HG03442 (cell line): ENCODE measurements around the gene NF2.
"Not testable (repeated sequence)": the region's sequence is repeated elsewhere in the genome, so short reads cannot be mapped to it uniquely, and the experiment has no call there.

ENCODE experiments used
- ATAC-seq: cut with Tn5 transposase; IDR thresholded peaks from one replicate; pipeline ENCODE4 v1.9.1; 2021; ENCODE audit warnings: mild to moderate bottlenecking, moderate library complexity; ENCODE audit not compliant: unreplicated experiment

The NF2 gene

DNA sequence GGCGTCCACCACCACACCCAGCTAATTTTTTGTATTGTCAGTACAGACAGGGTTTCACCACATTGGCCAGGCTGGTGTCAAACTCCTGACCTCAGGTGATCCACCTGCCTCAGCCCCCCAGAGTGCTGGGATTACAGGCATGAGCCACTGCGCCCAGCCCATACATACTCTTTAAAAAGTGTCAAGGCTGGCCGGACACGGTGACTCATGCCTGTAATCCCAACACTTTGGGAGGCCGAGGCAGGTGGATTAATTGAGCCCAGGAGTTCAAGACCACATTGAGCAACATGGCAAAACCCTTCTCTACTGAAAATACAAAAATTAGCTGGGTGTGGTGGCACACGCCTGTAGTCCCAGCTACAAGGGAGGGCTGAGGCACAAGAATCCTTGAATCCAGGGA lies 9.0 kb upstream of the NF2 start:
- ATAC-seq, result not testable (repeated sequence)

DNA sequence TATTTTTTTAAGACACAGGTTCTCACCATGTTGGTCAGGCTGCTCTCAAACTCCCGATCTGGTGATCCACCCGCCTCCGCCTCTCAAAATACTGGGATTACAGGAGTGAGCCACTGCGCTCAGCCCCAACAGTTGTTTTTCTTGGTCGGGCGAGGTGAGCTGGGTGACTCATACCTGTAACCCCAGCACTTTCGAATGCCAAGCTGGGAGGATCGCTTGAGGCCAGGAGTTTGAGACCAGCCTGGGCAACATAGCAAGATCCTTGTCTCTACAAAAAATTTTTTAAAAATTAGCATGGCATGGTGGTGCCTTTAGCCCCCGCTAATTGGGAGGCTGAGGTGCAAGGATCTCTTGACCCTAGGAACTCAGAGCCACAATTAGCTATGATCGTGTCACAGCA lies 7.0 kb upstream of the NF2 start:
- no peak for ATAC-seq

DNA sequence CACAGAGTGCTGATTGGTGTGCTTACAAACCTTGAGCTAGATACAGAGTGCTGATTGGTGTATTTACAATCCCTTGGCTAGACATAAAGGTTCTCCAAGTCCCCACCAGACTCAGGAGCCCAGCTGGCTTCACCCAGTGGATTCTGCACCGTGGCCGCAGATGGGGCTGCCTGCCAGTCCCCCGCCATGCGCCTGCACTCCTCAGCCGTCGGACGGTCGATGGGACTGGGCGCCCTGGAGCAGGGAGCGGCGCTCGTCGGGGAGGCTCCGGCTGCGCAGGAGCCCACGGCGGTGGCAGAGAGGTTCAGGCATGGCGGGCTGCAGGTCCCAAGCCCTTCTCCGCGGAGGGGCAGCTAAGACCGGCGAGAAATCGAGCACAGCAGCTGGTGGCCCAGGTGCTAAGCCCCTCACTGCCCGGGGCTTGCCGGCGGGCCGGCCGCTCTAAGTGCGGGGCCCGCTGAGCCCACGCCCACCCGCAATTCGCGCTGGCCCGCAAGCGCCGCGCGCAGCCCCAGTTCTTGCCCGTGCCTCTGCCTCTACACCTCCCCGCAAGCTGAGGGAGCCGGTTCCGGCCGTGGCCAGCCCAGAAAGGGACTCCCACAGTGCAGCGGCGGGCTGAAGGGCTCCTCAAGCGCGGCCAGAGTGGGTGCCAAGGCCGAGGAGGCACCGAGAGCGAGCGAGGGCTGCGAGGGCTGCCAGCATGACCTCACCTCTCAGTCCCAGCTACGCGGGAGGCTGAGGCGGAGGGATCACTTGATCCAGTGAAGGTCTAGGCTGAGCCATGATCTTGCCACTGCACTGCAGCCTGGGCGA lies 5.4 kb upstream of the NF2 start:
- not testable (repeated sequence) for ATAC-seq

DNA sequence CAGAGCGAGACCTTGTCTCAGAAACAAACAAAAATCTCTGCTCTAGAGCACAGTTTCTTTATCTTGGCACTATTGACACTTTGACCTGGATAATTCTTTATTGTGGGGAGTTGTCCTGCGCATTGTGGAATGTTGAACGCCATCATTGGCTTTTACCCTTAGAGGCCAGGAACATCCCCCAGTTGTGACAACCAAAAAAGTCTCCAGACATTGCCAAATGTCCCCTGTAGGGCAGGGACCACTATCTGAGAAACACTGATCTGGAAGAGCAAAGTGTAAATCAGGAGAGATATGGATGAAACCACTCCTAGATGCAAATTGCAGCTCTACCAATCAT lies 4.8 kb upstream of the NF2 start:
- no peak for ATAC-seq

DNA sequence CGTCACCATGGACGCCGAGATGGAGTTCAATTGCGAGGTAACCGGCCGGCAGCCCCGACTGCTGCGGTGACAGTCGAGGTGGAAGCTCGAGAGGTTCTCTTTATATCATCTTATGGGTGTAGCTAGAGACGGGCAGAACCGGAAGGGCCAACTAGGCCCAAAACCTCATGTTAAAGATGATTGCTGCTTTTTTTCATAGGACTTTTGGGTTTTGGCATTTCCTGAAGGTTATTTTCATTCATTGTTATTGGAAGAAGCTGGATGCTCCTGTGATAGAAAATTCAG lies 585 bp downstream of the NF2 start:
- no peak for ATAC-seq

DNA sequence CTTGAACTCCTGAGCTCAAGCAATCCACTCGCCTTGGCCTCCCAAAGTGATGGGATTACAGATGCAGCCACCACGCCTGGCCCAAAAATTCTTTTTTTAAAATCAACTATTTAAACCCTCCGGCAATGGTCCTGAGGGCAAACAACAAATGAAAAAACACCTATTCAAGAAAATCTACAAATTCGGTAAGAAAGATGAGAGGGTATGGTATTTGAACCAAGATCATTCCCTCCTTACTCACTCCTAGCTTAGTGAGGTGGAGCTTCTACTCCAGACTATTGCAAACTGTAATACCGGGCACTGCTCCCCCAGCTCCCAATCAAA lies 2.1 kb downstream of the NF2 start:
- no peak for ATAC-seq

DNA sequence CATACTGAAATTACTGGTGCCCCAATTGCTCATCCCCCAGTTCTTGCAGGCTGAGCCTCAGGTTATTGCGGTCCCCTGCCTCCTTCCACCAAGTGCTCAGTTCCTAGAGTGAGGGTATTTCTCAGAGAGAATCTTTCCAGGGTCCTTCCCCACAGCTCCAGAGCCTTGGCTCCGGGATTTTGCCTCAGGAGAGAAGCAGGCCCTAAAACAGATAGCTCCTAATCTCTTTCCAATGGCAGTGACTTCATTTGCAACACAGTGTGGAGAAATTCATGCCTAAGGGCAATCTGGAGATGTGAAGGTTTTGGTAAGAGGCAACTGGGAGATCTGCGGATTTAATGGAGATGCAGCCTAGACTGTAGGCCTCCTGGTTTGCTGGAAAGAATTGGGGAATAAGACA lies 2.9 kb downstream of the NF2 start:
- no peak for ATAC-seq

DNA sequence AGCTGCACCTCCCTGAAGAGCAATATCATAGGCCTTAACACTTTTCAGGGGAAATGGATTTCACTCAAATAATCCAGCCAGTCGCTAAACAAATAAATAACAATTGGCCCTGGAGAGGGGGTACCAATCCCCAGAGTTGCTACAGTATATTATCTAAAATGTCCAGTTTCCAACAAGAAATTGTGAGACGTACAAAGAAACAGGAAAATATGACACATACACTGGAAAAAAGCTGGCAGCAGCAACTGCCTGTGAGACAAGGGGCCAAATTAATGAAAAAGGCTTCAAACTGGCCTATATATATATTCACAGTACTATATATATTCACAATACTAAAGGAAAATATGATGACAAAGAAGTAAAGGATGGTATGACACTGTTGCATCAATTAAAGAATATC lies 4.0 kb downstream of the NF2 start:
- no peak for ATAC-seq

DNA sequence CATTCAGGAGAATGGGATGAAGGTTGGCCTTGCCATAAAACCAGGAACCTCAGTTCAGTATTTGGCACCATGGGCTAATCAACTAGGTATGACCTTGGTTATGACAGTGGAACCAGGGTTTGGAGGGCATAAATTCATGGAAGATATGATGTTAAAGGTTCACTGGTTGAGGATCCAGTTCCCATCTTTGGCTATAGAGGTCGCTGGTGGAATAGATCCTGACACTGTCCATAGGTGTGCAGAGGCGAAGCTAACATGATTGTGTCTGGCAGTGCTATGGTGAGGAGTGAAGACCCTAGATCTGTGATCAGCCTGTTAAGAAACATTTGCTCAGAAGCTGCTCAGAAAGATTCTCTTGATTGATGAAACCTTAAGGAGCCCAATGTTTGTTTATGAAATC lies 5.7 kb downstream of the NF2 start:
- ATAC-seq, result no peak

DNA sequence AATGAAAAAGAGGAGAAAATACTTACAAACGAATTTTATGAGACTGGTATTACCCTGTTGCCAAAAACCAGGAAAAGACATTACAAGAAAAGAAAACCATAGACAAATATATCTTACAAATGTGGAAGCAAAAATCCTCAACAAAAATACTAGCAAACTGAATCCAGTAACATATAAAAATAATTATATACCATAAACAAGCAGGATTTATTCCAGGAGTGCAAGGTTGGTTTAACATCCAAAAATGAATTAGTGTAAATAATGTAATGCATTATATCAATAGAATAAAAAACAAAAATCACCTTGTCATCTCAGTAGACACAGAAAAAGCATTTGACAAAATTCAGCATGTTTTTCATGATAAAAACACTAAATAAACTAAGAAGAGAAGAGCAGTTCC lies 7.3 kb downstream of the NF2 start:
- no peak for ATAC-seq

DNA sequence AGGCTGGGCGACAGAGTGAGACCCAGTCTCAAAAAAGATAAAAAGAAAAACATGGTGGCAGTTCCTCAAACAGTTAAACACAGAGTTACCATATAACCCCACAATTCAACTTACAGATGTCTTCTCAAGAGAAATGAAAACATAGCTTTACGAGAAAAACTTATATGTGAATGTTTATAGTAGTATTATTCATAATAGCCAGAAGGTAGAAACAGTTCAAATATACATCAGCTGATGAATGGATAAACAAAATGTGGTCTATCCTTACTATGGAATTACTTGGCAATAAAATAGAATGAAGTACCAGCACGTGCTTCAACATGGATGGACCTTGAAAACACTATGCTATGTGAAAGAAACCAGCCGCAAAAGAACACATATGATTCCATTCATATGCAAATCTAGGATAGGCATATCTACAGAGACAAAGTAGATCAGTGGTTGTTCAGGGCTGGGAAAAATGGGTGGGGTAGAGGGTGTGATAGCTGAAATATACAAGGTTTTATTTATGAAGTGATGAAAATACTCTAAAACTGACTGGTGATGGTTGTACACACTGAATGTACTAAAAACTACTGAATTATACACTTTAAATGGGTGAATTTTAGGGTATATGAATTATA lies 12.4 kb downstream of the NF2 start:
- ATAC-seq, result no peak

DNA sequence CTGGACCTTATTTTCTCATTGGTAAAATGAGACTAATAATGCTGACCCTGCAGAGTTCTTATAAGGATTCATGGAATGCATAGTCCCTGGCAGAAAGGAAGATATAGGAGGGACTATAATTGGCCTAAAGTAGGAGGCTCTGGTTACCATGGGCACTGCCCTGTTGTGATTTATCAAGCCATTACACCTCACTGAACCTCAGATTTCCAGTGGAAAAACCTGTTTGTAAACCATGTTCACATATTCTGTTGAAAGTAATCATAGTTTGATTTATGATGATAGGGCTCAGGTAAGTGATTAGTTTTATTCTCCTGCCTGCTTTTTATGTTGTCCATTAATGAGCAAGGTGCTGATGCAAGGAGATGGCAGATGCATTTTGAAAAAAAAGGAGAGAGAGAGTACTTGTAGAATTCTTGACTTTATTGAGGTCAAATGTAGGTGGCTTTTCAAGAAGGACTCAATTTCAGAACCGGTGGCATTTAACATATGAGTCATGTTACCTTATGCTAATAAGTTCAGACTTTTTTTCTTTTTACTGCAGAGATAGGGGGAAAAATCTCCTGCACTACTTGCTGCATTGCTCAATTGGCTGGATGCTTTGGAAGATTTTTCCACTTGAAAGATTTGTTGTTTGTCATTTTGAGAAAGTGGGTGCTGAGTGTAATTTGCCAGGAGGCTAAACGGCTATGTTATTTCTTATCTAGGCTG lies 14.6 kb downstream of the NF2 start:
- no peak for ATAC-seq

DNA sequence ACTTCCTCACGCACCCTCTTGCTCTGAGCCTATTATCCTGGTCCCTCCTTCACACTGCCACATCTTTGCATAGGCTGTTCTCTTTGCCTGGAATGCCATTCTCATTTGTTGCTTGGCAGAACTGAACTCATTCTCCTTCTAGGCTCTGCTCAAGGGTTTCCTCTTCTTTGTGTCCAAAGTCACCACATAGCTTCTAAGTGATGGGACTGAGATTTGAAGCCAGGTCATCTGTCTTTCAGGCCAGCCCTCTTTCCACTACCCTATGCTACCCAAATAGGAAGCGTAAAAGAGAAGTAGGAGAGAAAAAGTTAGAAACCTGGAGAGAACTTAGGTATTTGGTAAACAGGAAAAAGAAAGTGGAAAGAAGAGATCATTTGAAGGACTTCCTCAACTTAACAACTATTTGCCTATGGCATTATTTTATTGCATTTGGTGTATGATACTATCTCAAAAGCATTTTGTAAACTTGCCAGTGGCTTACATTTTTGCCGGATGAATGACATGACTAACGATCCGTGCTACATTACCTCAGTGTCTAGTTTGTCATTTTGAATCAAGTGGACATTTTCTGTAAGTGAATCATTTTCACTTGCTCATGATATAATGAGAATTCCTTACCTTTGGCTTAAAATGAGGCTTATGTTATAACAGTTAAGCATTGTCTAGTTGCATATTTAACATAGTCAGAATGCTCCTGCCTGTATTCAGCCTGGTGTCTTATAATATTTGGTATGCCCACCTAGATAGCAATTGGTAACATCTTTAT lies 18.5 kb downstream of the NF2 start:
- ATAC-seq, result no peak

DNA sequence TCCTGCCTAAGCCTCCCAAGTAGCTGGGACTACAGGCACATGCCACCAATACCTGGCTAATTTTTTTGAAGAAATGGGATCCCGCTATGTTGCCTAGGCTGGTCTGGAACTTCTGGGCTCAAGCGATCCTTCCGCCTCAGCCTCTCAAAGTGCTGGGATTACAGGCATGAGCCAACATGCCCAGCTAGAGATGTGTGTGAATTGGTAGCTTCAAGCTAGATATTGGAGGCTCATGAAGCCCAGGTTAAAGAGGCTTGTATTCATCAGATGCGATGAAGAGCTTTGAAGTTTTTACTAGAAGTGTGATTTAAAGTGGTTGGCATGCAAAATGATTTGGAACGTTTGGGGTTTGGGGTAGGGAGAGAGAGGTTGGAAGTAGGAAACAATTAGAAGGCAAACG lies 19.6 kb downstream of the NF2 start:
- ATAC-seq, result no peak

DNA sequence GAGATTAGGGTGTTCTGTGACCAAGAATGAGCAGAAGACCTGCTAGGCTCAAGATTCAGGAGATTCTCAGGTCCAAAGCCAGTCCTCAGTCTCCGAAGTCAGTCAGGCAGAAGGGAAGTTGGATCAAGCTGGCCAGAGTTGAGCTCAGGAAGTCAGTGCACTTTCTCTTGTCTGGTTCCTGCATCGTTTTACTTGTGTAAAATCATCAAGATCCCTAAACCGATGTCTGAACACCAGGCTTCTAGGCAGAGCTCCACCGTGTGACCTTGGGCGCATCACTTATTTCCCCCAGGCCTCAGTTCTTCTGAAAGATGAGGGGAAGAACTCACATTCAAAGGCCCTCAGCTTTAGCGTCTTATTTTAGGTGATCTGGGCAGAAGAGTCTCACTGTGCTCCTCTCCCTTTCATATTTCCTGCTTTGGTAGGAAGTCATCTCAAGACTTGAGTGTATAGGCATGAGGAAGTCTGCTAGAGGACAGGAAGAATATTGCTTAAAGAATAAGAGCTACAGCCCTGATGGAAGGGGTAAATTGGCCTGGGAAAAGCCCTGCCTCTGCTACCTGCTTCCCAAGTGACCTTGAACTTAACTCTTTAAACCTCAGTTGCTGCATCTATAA lies 20.2 kb downstream of the NF2 start:
- no peak for ATAC-seq

DNA sequence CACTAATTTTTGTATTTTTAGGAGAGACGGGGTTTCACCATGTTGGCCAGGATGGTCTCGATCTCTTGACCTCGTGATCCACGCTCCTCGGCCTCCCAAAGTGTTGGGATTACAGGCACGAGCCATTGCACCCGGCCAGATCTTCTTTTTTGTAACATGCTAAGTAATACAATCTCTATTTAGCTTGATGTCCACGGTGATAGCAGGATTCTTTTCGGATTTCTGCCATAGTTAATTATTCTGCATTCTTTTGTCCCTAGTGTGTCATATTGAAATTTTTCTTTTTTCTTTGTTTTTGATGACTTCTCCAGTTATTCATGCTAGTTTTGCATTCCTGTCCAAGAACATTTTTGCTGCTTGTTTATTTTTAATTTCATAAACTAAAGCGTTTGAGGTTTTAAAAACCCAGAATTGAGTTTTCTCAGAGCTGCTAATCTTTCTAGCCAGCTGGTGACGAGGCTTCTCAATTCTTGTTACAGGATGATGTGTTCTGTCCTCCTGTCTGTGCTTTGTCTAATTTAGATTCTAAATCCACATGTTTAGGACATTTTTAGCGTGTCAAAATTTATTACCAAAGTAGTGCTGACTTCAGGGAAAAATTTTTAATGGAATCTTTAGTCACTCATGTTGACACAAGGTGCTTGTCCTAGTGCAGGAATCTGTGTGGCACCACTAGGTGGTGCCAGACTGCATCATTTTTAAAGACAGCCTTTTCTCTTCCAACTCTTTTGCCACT lies 21.8 kb downstream of the NF2 start:
- ATAC-seq, result no peak

DNA sequence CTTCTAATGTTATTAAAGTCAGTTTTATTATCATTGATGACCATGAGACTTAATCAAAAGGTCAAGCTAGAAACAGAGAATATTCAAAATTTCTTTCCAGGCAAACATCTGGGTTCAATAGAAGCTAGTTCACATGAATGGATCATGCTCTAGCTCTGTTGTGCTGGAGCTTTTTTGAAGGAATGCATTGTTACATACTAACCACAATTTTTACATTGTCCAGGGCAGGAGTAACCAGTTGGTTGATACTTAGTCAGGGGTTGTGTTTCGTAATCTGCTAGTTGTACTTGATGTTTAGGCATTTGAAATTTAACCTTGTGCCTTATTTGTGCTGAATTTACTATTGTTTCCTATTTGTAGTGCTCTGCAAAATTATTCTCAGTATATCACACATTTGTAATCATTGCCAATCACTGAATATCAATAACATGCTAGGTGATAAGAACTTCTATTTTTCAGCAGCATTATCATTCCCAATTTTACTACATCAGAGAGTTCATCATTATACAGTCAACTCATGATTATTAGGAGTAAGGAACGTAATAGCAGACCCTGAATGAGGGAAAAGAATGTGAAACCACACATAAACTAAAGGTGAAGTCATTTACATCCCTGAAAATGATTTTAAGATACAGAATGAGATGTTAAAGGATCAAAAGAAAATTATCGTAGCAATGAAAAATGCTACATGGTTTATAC lies 23.2 kb downstream of the NF2 start:
- no peak for ATAC-seq

DNA sequence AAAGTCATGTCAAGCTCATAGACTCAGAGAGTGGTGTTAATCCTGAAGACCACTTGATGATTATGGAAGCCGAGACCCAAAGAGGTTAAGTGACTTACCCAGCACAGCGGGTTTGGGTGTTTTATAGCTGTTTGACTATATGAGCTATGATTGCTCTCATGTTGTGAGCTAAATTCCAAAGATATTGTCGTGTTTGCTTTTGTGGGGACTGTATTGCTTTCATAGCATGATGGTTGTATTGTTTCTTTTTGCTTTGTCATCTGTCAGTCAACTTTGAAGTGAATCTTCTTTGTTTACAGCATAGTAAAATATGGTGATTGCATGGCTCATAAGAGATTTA lies 23.7 kb downstream of the NF2 start:
- no peak for ATAC-seq

DNA sequence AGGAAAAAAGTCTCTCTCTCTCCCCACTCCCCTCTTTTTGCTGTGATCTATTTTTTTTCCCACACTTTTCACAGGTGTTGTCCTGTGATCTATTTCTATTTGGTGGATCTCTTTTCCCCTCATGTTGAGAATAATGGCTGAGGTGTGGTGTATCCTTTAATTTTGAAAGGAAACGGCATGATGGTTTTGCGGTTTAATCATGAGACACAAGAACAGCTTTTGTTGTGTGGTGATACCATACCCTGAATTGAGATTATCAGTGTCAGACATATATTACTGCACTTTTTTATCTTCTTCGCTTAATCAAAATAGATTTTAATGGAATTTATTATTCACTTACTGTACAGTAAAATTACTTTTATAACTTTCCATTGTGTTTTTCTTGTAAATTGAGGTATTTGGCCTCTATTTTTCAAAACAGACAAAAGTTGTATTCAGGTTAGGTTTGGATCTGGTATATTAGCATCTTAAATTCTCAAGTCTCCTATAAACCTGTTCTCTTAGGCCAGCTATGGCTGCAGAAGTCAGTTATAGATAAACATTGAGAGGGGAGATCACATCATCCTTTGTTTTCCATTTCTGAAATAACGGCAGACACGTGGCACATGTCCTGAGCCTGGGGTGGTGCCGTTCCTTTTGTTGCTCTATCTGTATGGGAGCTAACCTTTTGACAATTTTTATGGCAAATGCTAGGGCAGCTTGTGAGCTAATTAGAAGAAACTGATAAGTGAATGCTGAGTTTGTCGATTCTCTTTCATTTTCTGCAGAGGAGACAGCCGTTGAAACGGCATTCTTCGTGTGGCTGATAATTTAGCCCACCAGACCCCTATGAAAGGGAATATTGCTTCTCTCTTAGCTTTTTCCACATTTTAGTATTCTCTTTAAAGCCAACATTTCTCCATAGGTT lies 25.8 kb downstream of the NF2 start:
- ATAC-seq, result no peak
